ENCODE data around the gene KRTAP4-5.
"Not testable (repeated sequence)": the region's sequence is repeated elsewhere in the genome, so short reads cannot be mapped to it uniquely, and the experiment has no call there.

Gene KRTAP4-5

DNA sequence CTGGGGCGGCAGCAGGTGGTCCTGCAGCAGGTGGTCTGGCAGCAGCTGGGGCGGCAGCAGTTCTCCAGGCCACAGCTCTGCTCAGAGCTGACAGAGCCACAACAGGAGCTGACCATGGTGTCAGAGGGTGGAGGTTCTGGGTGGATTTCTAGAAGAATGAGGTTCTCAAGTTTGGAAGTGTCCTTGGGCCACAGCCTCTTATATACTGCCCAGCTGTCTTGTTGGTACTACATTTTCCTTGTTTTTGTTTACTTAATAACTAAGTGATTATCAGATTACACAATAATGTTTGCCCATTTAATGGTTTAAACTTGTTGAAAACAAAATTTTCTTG lies at the start of gene KRTAP4-5:
KRTAP4-5 (minus strand) TSS at position 174 of the 334 bp plus-strand sequence; CDS start at position 116, 58 bp downstream.
- DNase-seq = no peak

GRCh38 chr17:41196068-41196467 lies 46.4 kb upstream of the KRTAP4-5 start:
- no peak for DNase-seq

DNA sequence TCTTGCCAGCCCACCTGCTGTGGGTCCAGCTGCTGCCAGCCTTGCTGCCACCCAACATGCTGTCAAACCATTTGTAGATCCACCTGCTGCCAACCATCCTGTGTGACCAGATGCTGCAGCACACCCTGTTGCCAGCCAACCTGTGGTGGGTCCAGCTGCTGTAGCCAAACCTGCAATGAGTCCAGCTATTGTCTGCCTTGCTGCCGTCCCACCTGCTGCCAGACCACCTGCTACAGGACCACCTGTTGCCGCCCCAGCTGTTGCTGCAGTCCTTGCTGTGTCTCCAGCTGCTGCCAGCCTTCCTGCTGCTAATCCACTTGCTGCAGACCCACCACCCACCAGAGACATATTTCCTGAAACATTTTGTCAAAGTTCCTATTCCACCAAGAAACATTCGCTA lies 40.7 kb upstream of the KRTAP4-5 start:
- DNase-seq = no peak

DNA sequence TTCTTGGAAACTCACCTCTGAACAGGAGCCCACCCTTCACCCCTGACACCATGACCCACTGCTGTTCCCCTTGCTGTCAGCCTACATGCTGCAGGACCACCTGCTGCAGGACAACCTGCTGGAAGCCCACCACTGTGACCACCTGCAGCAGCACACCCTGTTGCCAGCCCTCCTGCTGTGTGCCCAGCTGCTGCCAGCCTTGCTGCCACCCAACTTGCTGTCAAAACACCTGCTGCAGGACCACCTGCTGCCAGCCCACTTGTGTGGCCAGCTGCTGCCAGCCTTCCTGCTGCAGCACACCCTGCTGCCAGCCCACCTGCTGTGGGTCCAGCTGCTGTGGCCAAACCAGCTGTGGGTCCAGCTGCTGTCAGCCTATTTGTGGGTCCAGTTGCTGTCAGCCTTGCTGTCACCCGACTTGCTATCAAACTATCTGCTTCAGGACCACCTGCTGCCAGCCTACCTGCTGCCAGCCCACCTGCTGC lies 40.3 kb upstream of the KRTAP4-5 start, which contains the start of gene KRTAP9-1:
KRTAP9-1 (plus strand) TSS at position 51 of the 482 bp plus-strand sequence; CDS start at position 51, 0 bp downstream.
- DNase-seq = not testable (repeated sequence)

DNA sequence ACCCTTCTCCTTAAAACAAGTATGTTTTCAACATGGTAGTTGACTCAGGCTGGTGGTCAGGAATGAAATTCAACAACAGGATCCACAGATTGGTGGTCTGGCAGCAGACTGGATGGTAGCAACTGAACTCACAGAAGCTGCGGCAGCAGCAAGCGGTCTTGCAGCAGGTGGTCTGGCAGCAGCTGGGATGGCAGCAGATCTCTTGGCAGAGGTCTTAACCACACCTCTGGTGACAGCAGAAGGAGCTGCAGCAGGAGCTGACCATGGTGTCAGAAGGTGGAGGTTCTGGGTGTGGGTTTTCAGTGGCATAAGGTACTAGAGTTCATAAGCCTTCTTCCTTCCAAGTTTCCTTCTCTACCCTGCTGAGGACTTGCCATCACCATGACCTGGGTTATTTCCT lies 37.2 kb upstream of the KRTAP4-5 start:
- no peak for DNase-seq

GRCh38 chr17:41185001-41185400 lies 35.4 kb upstream of the KRTAP4-5 start:
- no peak for DNase-seq

DNA sequence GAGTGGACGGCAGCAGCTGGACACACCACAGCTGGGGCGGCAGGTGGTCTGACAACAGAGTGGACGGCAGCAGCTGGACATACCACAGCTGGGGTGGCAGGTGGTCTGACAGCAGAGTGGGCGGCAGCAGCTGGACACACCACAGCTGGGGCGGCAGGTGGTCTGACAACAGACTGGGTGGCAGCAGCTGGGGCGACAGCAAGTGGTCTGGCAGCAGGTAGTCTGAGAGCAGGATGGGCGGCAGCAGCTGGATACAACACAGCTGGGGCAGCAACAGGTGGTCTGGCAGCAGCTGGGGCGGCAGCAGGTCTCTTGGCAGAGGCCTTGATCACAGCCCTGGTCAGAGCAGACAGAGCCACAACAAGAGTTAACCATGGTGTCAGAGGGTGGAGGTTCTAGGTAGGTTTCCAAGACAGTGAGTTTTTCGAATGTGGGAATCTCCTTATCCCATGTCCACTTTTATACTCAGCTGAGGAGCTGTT lies 34.9 kb upstream of the KRTAP4-5 start, which contains the start of gene KRTAP4-1:
KRTAP4-1 (minus strand) TSS at position 432 of the 482 bp plus-strand sequence; CDS start at position 375, 57 bp downstream.
- DNase-seq = no peak

DNA sequence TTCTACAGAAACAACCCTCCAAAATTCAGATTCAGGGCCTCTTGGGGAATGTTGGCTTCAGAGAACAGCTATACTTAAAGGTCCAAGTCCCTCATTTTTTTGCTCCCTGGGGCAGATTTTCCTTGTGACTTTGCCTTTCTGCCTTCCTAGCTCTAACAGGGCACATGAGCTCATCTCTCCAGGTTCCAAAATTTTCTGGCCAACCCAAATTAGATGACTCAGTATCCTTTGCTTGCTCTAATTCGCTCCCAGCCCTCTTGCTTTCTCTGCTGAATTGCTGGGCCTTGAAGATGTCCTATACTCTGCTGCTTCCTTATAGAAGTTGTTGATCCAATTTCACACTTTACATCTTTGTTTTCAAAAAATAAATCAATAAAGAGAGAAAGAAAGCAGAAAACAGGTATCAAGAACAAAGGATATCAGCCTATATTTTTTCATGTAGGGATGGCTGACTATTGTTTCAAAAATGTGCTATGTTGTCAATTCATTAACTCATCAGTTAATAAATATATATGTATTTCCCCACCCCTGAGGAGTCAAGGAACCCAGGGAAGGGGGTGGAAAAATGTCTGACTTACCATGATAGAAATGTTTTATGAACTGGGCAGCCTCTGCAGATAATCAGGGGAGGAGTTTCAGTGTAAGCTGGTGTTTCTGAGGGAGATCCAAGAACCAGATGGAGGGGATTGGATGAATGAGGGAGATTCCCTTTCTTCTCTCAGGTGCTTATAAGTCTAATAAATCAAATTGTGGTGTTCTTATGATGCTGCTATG lies 29.4 kb upstream of the KRTAP4-5 start:
- no peak for DNase-seq

DNA sequence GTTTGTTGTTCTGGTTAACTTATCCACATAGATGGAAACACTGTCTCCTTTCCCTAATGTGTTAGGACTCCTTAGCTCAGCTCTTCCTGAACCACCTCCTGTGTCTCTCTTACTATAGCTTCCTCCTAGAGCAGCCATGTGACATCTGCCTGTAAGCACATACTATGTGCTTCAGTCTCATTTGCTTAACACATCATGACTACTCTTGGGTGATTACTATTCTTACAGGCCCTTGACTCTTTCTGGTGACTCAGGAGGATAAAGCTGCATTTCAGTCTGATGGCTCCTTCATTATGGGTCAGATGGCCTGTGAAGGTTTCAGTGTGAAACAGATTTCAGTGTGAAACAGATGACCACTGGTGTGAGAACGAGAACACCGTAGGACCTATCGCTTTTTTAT lies 28.7 kb upstream of the KRTAP4-5 start:
- DNase-seq = no peak

GRCh38 chr17:41177727-41178271 lies 28.2 kb upstream of the KRTAP4-5 start, which contains the start of gene KRTAP4-2:
KRTAP4-2 (minus strand) TSS chr17:41178221; CDS start chr17:41178164, 57 bp downstream.
- no peak for DNase-seq

GRCh38 chr17:41176744-41177387 lies 27.2 kb upstream of the KRTAP4-5 start:
- no peak for DNase-seq

- DNase-seq = no peak
Observed at GRCh38 chr17:41171886-41172285, 22.3 kb upstream of the KRTAP4-5 start.

- DNase-seq = no peak
Observed at GRCh38 chr17:41168121-41168520, 18.5 kb upstream of the KRTAP4-5 start, which contains the start of gene KRTAP4-3. KRTAP4-3 (minus strand) TSS chr17:41168221; CDS start chr17:41168172, 49 bp downstream.

- DNase-seq = no peak
Observed at GRCh38 chr17:41167561-41167960, 17.9 kb upstream of the KRTAP4-5 start.

GRCh38 chr17:41163828-41164227 lies 14.2 kb upstream of the KRTAP4-5 start:
- no peak for DNase-seq

DNA sequence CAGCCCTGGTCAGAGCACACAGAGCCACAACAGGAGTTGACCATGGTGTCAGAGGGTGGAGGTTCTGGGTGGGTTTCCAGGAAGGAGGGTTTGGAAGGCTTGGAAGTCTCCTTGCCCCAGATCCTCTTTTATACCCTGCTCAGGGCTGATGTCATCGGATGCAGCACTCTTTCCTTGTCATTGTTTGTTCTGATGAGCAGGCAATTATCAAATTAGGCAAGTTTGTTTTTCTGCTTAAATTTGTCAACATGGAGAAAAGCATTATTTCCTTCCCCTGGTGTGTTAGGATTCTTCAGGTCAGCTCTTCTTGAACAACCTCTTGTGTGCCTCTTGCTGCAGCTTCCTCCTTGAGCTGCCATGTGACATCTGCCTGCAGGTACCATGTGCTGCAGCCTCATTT lies 11.0 kb upstream of the KRTAP4-5 start, which contains the start of gene KRTAP4-4:
KRTAP4-4 (minus strand) TSS at position 101 of the 400 bp plus-strand sequence; CDS start at position 44, 57 bp downstream.
- DNase-seq = no peak

- DNase-seq = not testable (repeated sequence)
Observed at GRCh38 chr17:41160190-41160589, 10.6 kb upstream of the KRTAP4-5 start.

GRCh38 chr17:41153856-41154255 lies 4.2 kb upstream of the KRTAP4-5 start:
- DNase-seq = no peak

DNA sequence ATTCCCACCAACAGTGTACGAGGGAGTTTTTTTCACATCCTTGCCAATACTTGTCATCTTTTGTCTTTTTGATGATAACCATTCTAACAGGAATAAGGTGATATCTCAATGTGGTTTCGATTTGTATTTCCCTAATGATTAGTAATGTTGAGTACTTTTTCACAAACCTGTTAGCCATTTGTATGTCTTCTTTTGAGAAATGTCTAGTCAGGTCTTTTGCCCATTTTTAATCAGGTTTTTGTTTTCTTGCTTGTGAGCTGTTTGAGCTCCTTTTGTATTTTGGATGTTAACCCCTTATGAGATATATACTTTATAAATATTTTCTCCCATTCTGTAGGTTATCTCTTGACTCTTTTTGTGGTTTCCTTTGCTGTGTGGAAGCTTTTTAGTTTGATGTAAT lies 1.9 kb upstream of the KRTAP4-5 start:
- no peak for DNase-seq

- DNase-seq = no peak
Observed at GRCh38 chr17:41150026-41150425, 401 bp upstream of the KRTAP4-5 start.

GRCh38 chr17:41148971-41149651 lies 514 bp downstream of the KRTAP4-5 start:
- DNase-seq = not testable (repeated sequence)

DNA sequence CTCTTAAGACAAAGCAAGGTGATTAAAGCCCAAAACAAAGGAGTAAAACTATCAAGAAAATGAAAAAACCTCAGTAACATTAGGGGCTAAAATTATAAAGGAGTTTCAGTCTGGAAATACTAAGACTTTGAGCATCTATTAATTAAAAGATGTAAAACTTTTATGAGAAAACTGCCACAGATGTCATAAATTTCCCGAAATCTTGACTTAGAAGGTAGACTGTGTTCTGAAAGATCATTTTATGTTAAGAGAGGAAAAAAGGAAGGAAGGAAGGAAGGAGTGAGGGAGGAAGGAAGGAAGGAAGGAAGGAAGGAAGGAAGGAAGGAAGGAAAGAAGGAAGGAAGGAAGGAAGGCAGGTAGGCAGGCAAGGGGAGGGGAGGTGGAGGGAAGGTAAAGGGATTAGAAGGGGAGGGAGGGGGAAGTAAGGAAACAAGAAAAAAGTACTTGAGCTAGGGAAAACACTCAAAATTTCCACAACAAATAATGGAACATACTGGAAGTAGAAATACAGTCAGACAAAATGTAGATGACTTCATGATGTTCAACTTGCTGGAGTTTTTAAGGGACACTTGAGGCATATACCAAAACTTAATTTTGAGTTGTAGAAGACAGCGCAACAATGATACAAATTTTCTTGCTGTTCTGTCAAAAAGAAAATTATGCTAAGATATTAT lies 2.0 kb downstream of the KRTAP4-5 start:
- DNase-seq = no peak

Data from activated CD4-positive, alpha-beta T cell treated with anti-CD3 and anti-CD28 coated beads for 48 hours (primary cell).